Measurements from ENCODE around the gene TMPRSS5.
"Not testable (repeated sequence)": the region's sequence is repeated elsewhere in the genome, so short reads cannot be mapped to it uniquely, and the experiment has no call there.

The TMPRSS5 gene

GRCh38 chr11:113723787-113724186, 17.7 kb upstream of the TMPRSS5 start:
- Histone ChIP-seq H3K9me3 (ENCODE audit: control insufficient read depth, low read length) (no peaks in the 10 kb centered on the region), H3K27ac (ENCODE audit: low read depth, low read length, severe bottlenecking) (no peak overlapping the region), H3K36me3 (ENCODE audit: control insufficient read depth, insufficient read depth, low read length) (no peaks in the 10 kb centered on the region), H3K4me3 (ENCODE audit: extremely low read depth, insufficient read depth, low read length, poor library complexity, severe bottlenecking) (no peak overlapping the region), H3K4me1 (ENCODE audit: control insufficient read depth, insufficient read depth, low read length, poor library complexity, severe bottlenecking) (no peaks in the 10 kb centered on the region)
- WGBS, 2 experiments (ENCODE audit: insufficient coverage in 2 of 2) = 86 to 100% methylated on average over 3 to 4 of the region's 4 CpGs

DNA sequence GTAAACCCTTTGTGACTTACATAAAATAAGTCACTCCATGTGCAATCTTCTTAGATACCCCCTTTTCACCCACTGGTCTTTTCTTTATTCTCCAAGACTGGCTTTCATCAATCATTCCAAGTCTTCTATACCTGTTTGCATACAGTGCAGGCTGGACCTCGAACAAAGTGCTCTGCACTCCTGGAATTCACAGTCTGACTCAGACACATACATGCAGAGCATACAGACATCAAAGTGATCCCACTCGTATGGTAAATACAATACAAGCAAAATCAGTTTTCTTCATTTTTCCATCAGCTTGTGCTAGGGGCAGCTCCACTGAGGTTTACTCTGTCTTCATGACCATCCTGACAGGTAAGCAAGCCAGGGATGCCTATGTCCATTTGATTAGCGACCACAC, 16.8 kb upstream of the TMPRSS5 start:
- Histone ChIP-seq H3K4me1 (ENCODE audit: control insufficient read depth, insufficient read depth, low read length, poor library complexity, severe bottlenecking) (no peaks in the 10 kb centered on the region), H3K4me3 (ENCODE audit: extremely low read depth, insufficient read depth, low read length, poor library complexity, severe bottlenecking) (no peak overlapping the region), H3K27ac (ENCODE audit: low read depth, low read length, severe bottlenecking) (no peak overlapping the region), H3K9me3 (ENCODE audit: control insufficient read depth, low read length) (no peaks in the 10 kb centered on the region), H3K36me3 (ENCODE audit: control insufficient read depth, insufficient read depth, low read length) (no peaks in the 10 kb centered on the region)
- WGBS, 2 experiments (ENCODE audit: insufficient coverage in 2 of 2) = 93 to 96% methylated on average over 3 of the region's 3 CpGs

GRCh38 chr11:113722221-113722620, 16.1 kb upstream of the TMPRSS5 start:
- H3K4me3 ChIP-seq (ENCODE audit: extremely low read depth, insufficient read depth, low read length, poor library complexity, severe bottlenecking) = no peak overlapping the region
- H3K27ac ChIP-seq (ENCODE audit: low read depth, low read length, severe bottlenecking) = no peak overlapping the region
- WGBS, 2 experiments (ENCODE audit: insufficient coverage in 2 of 2) = 100% methylated on average over 1 of the region's 4 CpGs; no CpG with 5 or more reads in 1 of the 2 experiments
- H3K4me1 ChIP-seq (ENCODE audit: control insufficient read depth, insufficient read depth, low read length, poor library complexity, severe bottlenecking) = no peaks in the 10 kb centered on the region
- no peaks in the 10 kb centered on the region for H3K36me3 ChIP-seq (ENCODE audit: control insufficient read depth, insufficient read depth, low read length)
- no peaks in the 10 kb centered on the region for H3K9me3 ChIP-seq (ENCODE audit: control insufficient read depth, low read length)

- Histone ChIP-seq H3K4me3 (ENCODE audit: extremely low read depth, insufficient read depth, low read length, poor library complexity, severe bottlenecking) (no peak overlapping the region), H3K36me3 (ENCODE audit: control insufficient read depth, insufficient read depth, low read length) (no peaks in the 10 kb centered on the region), H3K4me1 (ENCODE audit: control insufficient read depth, insufficient read depth, low read length, poor library complexity, severe bottlenecking) (no peaks in the 10 kb centered on the region), H3K27ac (ENCODE audit: low read depth, low read length, severe bottlenecking) (no peak overlapping the region), H3K9me3 (ENCODE audit: control insufficient read depth, low read length) (no peaks in the 10 kb centered on the region)
- WGBS, 2 experiments (ENCODE audit: insufficient coverage in 2 of 2) = 92% methylated on average over 1 to 2 of the region's 3 CpGs
These were observed 15.5 kb upstream of the TMPRSS5 start for GRCh38 chr11:113721462-113722066.

GRCh38 chr11:113720478-113720877, 14.4 kb upstream of the TMPRSS5 start:
- H3K9me3 ChIP-seq (ENCODE audit: control insufficient read depth, low read length); H3K4me1 ChIP-seq (ENCODE audit: control insufficient read depth, insufficient read depth, low read length, poor library complexity, severe bottlenecking); H3K27ac ChIP-seq (ENCODE audit: low read depth, low read length, severe bottlenecking); H3K36me3 ChIP-seq (ENCODE audit: control insufficient read depth, insufficient read depth, low read length); H3K4me3 ChIP-seq (ENCODE audit: extremely low read depth, insufficient read depth, low read length, poor library complexity, severe bottlenecking): not testable (repeated sequence)
- WGBS, 2 experiments (ENCODE audit: insufficient coverage in 2 of 2) = 100% methylated on average over 1 of the region's 3 CpGs; no CpG with 5 or more reads in 1 of the 2 experiments

- no CpG with 5 or more reads among the region's 2 CpGs for WGBS, 2 experiments (ENCODE audit: insufficient coverage in 2 of 2)
- no peak overlapping the region for H3K27ac ChIP-seq (ENCODE audit: low read depth, low read length, severe bottlenecking)
- peaks cover 7% of the 10 kb centered on the region for H3K36me3 ChIP-seq (ENCODE audit: control insufficient read depth, insufficient read depth, low read length)
- H3K4me3 ChIP-seq (ENCODE audit: extremely low read depth, insufficient read depth, low read length, poor library complexity, severe bottlenecking) = no peak overlapping the region
- no peaks in the 10 kb centered on the region for H3K4me1 ChIP-seq (ENCODE audit: control insufficient read depth, insufficient read depth, low read length, poor library complexity, severe bottlenecking)
- H3K9me3 ChIP-seq (ENCODE audit: control insufficient read depth, low read length) = no peaks in the 10 kb centered on the region
These were observed 9.9 kb upstream of the TMPRSS5 start for GRCh38 chr11:113715882-113716625.

DNA sequence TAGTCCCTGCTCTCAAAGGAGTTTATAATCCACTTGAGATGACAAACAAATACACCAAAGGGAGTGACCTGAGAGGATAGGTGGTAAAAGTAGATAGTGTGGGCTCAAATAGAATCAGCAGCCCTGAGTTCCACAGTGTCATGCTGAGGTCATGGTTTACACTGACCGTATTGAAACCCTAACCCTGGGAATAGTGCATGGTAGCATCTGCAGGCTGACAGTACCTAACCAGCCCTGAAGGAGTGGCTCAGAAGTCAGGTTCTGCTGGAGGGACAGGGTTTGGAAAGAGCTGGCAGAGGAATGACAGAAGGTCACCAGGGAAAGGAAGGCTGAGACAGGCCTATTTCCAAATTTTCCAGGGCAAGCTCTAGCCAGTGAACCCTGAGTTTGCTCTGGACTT, 9.2 kb upstream of the TMPRSS5 start:
- H3K4me1 ChIP-seq (ENCODE audit: control insufficient read depth, insufficient read depth, low read length, poor library complexity, severe bottlenecking) = no peaks in the 10 kb centered on the region
- no peak overlapping the region for H3K27ac ChIP-seq (ENCODE audit: low read depth, low read length, severe bottlenecking)
- peaks cover 7% of the 10 kb centered on the region for H3K36me3 ChIP-seq (ENCODE audit: control insufficient read depth, insufficient read depth, low read length)
- 90 to 100% methylated on average over 1 of the region's 1 CpG for WGBS, 2 experiments (ENCODE audit: insufficient coverage in 2 of 2)
- no peaks in the 10 kb centered on the region for H3K9me3 ChIP-seq (ENCODE audit: control insufficient read depth, low read length)
- H3K4me3 ChIP-seq (ENCODE audit: extremely low read depth, insufficient read depth, low read length, poor library complexity, severe bottlenecking) = no peak overlapping the region

GRCh38 chr11:113710989-113711388, 4.9 kb upstream of the TMPRSS5 start:
- Histone ChIP-seq H3K4me3 (ENCODE audit: extremely low read depth, insufficient read depth, low read length, poor library complexity, severe bottlenecking) (no peak overlapping the region), H3K4me1 (ENCODE audit: control insufficient read depth, insufficient read depth, low read length, poor library complexity, severe bottlenecking) (peaks cover 5% of the 10 kb centered on the region), H3K36me3 (ENCODE audit: control insufficient read depth, insufficient read depth, low read length) (peaks cover 6% of the 10 kb centered on the region), H3K27ac (ENCODE audit: low read depth, low read length, severe bottlenecking) (no peak overlapping the region), H3K9me3 (ENCODE audit: control insufficient read depth, low read length) (peaks cover 9% of the 10 kb centered on the region)
- WGBS, 2 experiments (ENCODE audit: insufficient coverage in 2 of 2) = no CpG with 5 or more reads among the region's 1 CpG

- not testable (repeated sequence) for H3K4me3 ChIP-seq (ENCODE audit: extremely low read depth, insufficient read depth, low read length, poor library complexity, severe bottlenecking); H3K27ac ChIP-seq (ENCODE audit: low read depth, low read length, severe bottlenecking); H3K9me3 ChIP-seq (ENCODE audit: control insufficient read depth, low read length); H3K36me3 ChIP-seq (ENCODE audit: control insufficient read depth, insufficient read depth, low read length); H3K4me1 ChIP-seq (ENCODE audit: control insufficient read depth, insufficient read depth, low read length, poor library complexity, severe bottlenecking)
- whole genome bisulfite sequencing, 2 experiments (ENCODE audit: insufficient coverage in 2 of 2) = no CpG with 5 or more reads among the region's 1 CpG
These were observed 2.6 kb downstream of the TMPRSS5 start for GRCh38 chr11:113703551-113703950.

DNA sequence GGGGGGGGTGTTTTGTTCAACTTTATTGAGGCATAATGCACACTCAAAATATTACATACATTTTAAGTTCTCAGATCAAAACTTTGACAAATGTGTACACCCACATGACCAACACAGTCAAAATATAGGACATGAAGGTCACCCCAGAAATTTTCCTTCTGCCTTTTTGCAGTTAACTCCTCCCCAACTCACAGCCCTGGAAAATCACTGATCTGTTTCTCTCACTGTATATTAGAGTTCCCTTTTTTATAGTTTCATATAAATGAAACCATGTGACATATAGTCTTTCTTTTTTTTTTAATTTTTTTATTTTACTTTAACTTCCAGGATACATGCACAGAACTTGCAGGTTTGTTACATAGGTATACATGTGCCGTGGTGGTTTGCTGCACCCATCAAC, 4.6 kb downstream of the TMPRSS5 start:
- 78% methylated on average over 1 of the region's 1 CpG; no CpG with 5 or more reads in 1 of the 2 experiments for WGBS, 2 experiments (ENCODE audit: insufficient coverage in 2 of 2)
- Histone ChIP-seq H3K4me1 (ENCODE audit: control insufficient read depth, insufficient read depth, low read length, poor library complexity, severe bottlenecking) (peaks cover 3% of the 10 kb centered on the region), H3K9me3 (ENCODE audit: control insufficient read depth, low read length) (no peaks in the 10 kb centered on the region), H3K4me3 (ENCODE audit: extremely low read depth, insufficient read depth, low read length, poor library complexity, severe bottlenecking) (no peak overlapping the region), H3K36me3 (ENCODE audit: control insufficient read depth, insufficient read depth, low read length) (no peaks in the 10 kb centered on the region), H3K27ac (ENCODE audit: low read depth, low read length, severe bottlenecking) (no peak overlapping the region)

DNA sequence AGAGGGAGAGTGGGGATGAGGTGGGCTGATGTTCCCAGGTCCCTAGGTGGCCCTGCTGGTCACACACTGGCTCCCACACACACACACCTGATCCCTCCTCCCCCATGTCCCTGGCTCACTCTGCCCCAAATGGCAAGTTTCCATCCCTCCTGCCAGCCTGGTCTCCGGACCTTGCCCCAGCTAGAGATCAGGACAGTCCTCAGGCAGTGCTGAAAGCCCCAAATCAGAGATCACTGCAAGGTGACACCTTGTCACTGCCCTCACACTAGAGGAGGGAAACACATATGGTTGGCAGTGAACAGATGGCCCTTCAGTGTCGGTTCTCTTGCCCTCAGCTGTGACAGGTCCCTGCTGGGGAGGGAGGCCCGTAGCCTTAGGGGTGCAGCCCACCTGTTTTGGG, 7.6 kb downstream of the TMPRSS5 start:
- H3K9me3 ChIP-seq (ENCODE audit: control insufficient read depth, low read length) = no peaks in the 10 kb centered on the region
- 68 to 77% methylated on average over 3 of the region's 3 CpGs for WGBS, 2 experiments (ENCODE audit: insufficient coverage in 2 of 2)
- peaks cover 4% of the 10 kb centered on the region for H3K36me3 ChIP-seq (ENCODE audit: control insufficient read depth, insufficient read depth, low read length)
- H3K27ac ChIP-seq (ENCODE audit: low read depth, low read length, severe bottlenecking) = no peak overlapping the region
- no peaks in the 10 kb centered on the region for H3K4me1 ChIP-seq (ENCODE audit: control insufficient read depth, insufficient read depth, low read length, poor library complexity, severe bottlenecking)
- no peak overlapping the region for H3K4me3 ChIP-seq (ENCODE audit: extremely low read depth, insufficient read depth, low read length, poor library complexity, severe bottlenecking)
